K562 (cell line): ENCODE data around the gene PAFAH1B2. TPM values are rescaled to one million over a fixed set of nuclear protein-coding genes. Genes with fewer than 3 reads are reported as not detected.

Experiments
- DIDO1 ChIP-seq: fragments of 450-650 bp; IDR thresholded peaks from 2 replicates; pipeline ENCODE4 v1.6.1; 2016; ENCODE audit warnings: low read depth, missing biosample characterization, missing genetic modification characterization
- DMBX1 ChIP-seq: fragments of 250-450 bp; sonication (Bioruptor Pico); IDR thresholded peaks from 2 replicates; pipeline ENCODE4 v1.8.0; 2022; ENCODE audit warnings: inconsistent platforms, mild to moderate bottlenecking, moderate library complexity, borderline replicate concordance
- ESRRA ChIP-seq: fragments of 450-650 bp; IDR thresholded peaks from 2 replicates; pipeline ENCODE4 v1.6.1; 2014; ENCODE audit warnings: low read depth, mild to moderate bottlenecking, moderate library complexity, borderline replicate concordance
- FUS ChIP-seq: fragments of 200-400 bp; formaldehyde crosslinking; optimal IDR thresholded peaks from 2 replicates; pipeline ENCODE3; 2017; ENCODE audit warnings: low read depth, low read length
- LCOR ChIP-seq: sonication (generic); formaldehyde crosslinking; IDR thresholded peaks from 2 replicates; pipeline ENCODE4 v1.8.0; 2022; ENCODE audit warnings: mild to moderate bottlenecking, missing genetic modification reagents
- MECOM ChIP-seq: fragments of 250-450 bp; sonication (Bioruptor Pico); IDR thresholded peaks from 2 replicates; pipeline ENCODE4 v1.8.0; 2022; ENCODE audit warnings: inconsistent platforms
- MTA3 ChIP-seq: fragments of 450-650 bp; formaldehyde crosslinking; IDR thresholded peaks from 2 replicates; pipeline ENCODE4 v1.6.1; 2017; ENCODE audit warnings: mild to moderate bottlenecking, borderline replicate concordance
- NBN ChIP-seq: fragments of 450-650 bp; IDR thresholded peaks from 2 replicates; pipeline ENCODE4 v1.6.1; 2016; ENCODE audit warnings: low read depth, mild to moderate bottlenecking
- NCOA6 ChIP-seq: fragments of 450-650 bp; IDR thresholded peaks from 2 replicates; pipeline ENCODE4 v1.6.1; 2017; ENCODE audit warnings: mild to moderate bottlenecking
- NFRKB ChIP-seq: fragments of 450-650 bp; IDR thresholded peaks from 2 replicates; pipeline ENCODE4 v1.6.1; 2016; ENCODE audit warnings: low read depth
- NR1H2 ChIP-seq: sonication (generic); formaldehyde crosslinking; IDR thresholded peaks from 2 replicates; pipeline ENCODE4 v1.4.0; 2020; ENCODE audit warnings: mild to moderate bottlenecking, missing genetic modification reagents
- PHF8 ChIP-seq: fragments of 200-600 bp; sonication (generic); IDR thresholded peaks from 2 replicates; pipeline ENCODE4 v1.6.1; 2012; ENCODE audit warnings: mixed run types, mild to moderate bottlenecking, inconsistent platforms, low read length, moderate library complexity, borderline replicate concordance
- PRDM10 ChIP-seq: fragments of 450-650 bp; IDR thresholded peaks from 2 replicates; pipeline ENCODE4 v1.6.1; 2018; ENCODE audit not compliant: partially characterized antibody
- RBBP5 ChIP-seq: fragments of 200-600 bp; sonication (generic); IDR thresholded peaks from 2 replicates; pipeline ENCODE4 v1.6.1; 2012; ENCODE audit warnings: borderline replicate concordance, mild to moderate bottlenecking, low read length, control low read depth, inconsistent platforms; ENCODE audit not compliant: insufficient read depth, poor library complexity, severe bottlenecking
- SAFB ChIP-seq: fragments of 200-400 bp; formaldehyde crosslinking; IDR thresholded peaks from 2 replicates; pipeline ENCODE4 v1.6.1; 2017; ENCODE audit warnings: low read depth, low read length, borderline replicate concordance
- ZNF197 ChIP-seq: fragments of 200-800 bp; sonication (Bioruptor generic); IDR thresholded peaks from 2 replicates; pipeline ENCODE4 v1.6.1; 2016; ENCODE audit warnings: low read depth, missing genetic modification characterization, missing compliant biosample characterization
- ZNF263 ChIP-seq: sonication (generic); formaldehyde crosslinking; IDR thresholded peaks from 2 replicates; pipeline ENCODE4 v1.8.0; 2022; ENCODE audit warnings: mild to moderate bottlenecking, missing genetic modification reagents, borderline replicate concordance
- ZNF311 ChIP-seq: fragments of 250-450 bp; sonication (Bioruptor Pico); IDR thresholded peaks from 2 replicates; pipeline ENCODE4 v1.4.0; 2020; ENCODE audit warnings: mild to moderate bottlenecking, moderate library complexity
- ZNF41 ChIP-seq: fragments of 250-450 bp; sonication (Bioruptor Pico); conservative IDR thresholded peaks from 2 replicates; pipeline ENCODE4 v1.4.0; 2020; ENCODE audit warnings: mild to moderate bottlenecking
- ZSCAN29 ChIP-seq: fragments of 450-650 bp; IDR thresholded peaks from 2 replicates; pipeline ENCODE4 v1.6.1; 2017
- polyA plus RNA-seq, 8 experiments: library from polyadenylated mRNA; depleted of rRNA in 4 of 8; stranded (reverse) in 5 of 8; unstranded in 3 of 8; fragments of >200 nt; fragmentation: Nextera tagmentation in 2 of 8; fragmentation: Illumina TruSeq in 1 of 8; extraction: Ambion mirVana in 2 of 8; extraction: Trizol in 1 of 8; gene quantifications; 2 replicates each; pipeline versions ENCODE4 v1.2.1 to v1.2.3, GENCODE V29; 2011 to 2014; ENCODE audit warnings: inconsistent platforms in 1 of 8, missing spikeins in 1 of 8
- total RNA-seq, 7 experiments: library from RNA; depleted of rRNA in 6 of 7; stranded (reverse); fragments of >200 nt in 6 of 7; fragmentation: Illumina TruSeq in 2 of 7; extraction: Trizol in 2 of 7; gene quantifications; 2 replicates each; pipeline versions ENCODE4 v1.2.1 to v1.2.3, GENCODE V29; 2011 to 2021; ENCODE audit warnings: low replicate concordance in 1 of 7
- TF ChIP-seq, protein P1 (sequence below), 2 experiments: fragments of 450-650 bp in 1 of 2; sonication (generic) in 1 of 2; formaldehyde crosslinking in 1 of 2; IDR thresholded peaks in 1 of 2; conservative IDR thresholded peaks in 1 of 2; 2 replicates each; pipeline versions ENCODE4 v1.6.1 to v1.8.1; 2016 to 2023; ENCODE audit warnings: mild to moderate bottlenecking in 2 of 2, moderate library complexity in 2 of 2, inconsistent platforms in 1 of 2, missing genetic modification reagents in 1 of 2

PAFAH1B2 gene
- total and polyA plus RNA-seq, 9 of the 15 experiments (the other 6 are each of a cell fraction or from before 2014, with no cell fraction given), result 27.8 to 94.7 (median 64.9) TPM

DNA sequence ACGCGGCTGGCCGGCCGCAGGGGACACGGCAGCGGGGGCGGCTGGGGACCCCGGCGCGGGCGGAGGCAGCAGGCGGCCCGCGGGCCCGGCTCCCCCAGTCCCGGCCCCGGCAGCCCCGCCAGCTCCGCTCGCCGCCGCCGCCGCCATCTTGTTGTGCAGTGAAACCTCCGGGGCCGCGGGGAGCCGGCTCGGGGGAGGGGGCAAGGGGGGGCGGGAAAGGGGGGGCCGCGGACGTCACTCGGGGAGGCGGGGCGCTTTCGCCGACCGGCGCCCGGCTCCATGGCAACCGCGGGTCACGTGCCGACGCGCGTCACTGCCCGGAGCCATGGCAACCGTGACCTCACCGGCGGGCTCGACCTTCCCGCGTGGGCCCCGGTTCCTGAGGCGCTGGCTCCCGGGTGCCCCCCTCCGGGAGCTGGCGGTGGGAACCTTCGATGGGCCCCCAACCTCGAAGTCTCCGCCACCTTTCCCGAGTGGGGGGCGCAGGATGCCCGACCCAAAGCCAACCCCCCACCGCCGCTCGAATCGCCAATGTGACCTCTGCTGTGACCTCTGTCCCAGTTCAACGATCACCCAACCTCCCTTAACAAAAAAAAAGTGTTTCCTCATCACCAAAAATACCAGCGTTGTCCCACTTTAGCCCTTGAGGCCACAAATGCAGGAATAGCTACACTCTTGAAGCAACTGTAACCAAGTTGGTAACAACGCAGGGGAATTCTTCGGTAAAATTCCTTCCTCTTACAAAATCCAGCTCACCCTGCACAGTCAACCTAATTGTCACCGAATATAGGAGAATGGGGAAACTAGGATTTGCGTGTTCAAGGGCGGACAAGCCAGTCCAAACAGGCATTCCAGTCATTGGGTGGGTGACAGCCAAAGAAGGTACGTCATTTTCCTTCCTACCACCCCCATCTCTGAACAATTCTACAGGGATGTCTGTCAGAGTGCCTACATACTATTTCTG is 45.5 kb upstream of the PAFAH1B2 start, which contains the start of gene SIK3 (continued):
- TF ChIP-seq LCOR (CRISPR knock-in tag), result peak; percentile 41; the same call in 1 of the 2 replicates
- TF ChIP-seq, protein P1, sequence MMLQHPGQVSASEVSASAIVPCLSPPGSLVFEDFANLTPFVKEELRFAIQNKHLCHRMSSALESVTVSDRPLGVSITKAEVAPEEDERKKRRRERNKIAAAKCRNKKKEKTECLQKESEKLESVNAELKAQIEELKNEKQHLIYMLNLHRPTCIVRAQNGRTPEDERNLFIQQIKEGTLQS (IDR thresholded peaks at IDR 0.05), result peak; percentile 76
- TF ChIP-seq, protein P1 (CRISPR knock-in tag; conservative IDR thresholded peaks at IDR 0.05), result no peak
- no peak for TF ChIP-seq NCOA6
- TF ChIP-seq NBN, result 0 out of 2 replicates have a peak, but pooled peaks have one; percentile 19
- TF ChIP-seq ZNF41, result no peak
- TF ChIP-seq ESRRA, result peak; percentile 99
- peak; percentile 15 for TF ChIP-seq RBBP5
- peak; percentile 18 for TF ChIP-seq PRDM10
- TF ChIP-seq ZNF197, result peak; percentile 68; the same call in 1 of the 2 replicates
- peak; percentile 40; the same call in 1 of the 2 replicates for TF ChIP-seq NFRKB
- TF ChIP-seq MECOM (CRISPR knock-in tag), result no peak
- no peak for TF ChIP-seq FUS
- 0 out of 2 replicates have a peak, but pooled peaks have one; percentile 55 for TF ChIP-seq NR1H2 (CRISPR knock-in tag)
- peak; percentile 62; the same call in 1 of the 2 replicates for TF ChIP-seq SAFB
- TF ChIP-seq DIDO1, result no peak
- TF ChIP-seq ZSCAN29, result no peak
- no peak for TF ChIP-seq ZNF311 (CRISPR knock-in tag)
- 0 out of 2 replicates have a peak, but pooled peaks have one; percentile 43 for TF ChIP-seq DMBX1 (CRISPR knock-in tag)
- TF ChIP-seq ZNF263 (CRISPR knock-in tag), result no peak; the same call in 1 of the 2 replicates
- TF ChIP-seq MTA3, result peak; percentile 48; the same call in 1 of the 2 replicates
- peak; percentile 69; the same call in 1 of the 2 replicates for TF ChIP-seq PHF8
